ENCODE results near the gene MORF4L1.
A peak's percentile ranks its signal among the peaks of the same experiment; 100 is the strongest.

MORF4L1 gene

GRCh38 chr15:78943692-78944091, 71.0 kb downstream of the MORF4L1 start:
- TF ChIP-seq CTCF (IDR thresholded peaks at IDR 0.05; ENCODE audit: borderline replicate concordance, control extremely low read depth, extremely low read depth, insufficient read depth, missing control alignments) = no peak
- in situ Hi-C loops (cut with MboI; ENCODE audit: low sequenced_read_pairs, unreplicated experiment) = no loop called here

GRCh38 chr15:78944202-78944625, 71.5 kb downstream of the MORF4L1 start:
- in situ Hi-C loops (cut with MboI; ENCODE audit: low sequenced_read_pairs, unreplicated experiment) = no loop called here
- TF ChIP-seq CTCF (IDR thresholded peaks at IDR 0.05; ENCODE audit: borderline replicate concordance, control extremely low read depth, extremely low read depth, insufficient read depth, missing control alignments) = no peak
- peak; percentile 41 for DNase-seq (ENCODE audit: low spot score)

More at GRCh38 chr15:78943692-78944091, 71.0 kb downstream of the MORF4L1 start:
- DNase-seq (ENCODE audit: low spot score) = no peak

GRCh38 chr15:78944669-78945407, 72.1 kb downstream of the MORF4L1 start, which contains the start of gene CTSH:
Gene CTSH (minus strand): TSS chr15:78945046. CDS start chr15:78944981, 65 bp downstream.
- DNase-seq (ENCODE audit: low spot score) = peak; percentile 96
- TF ChIP-seq CTCF (IDR thresholded peaks at IDR 0.05; ENCODE audit: borderline replicate concordance, control extremely low read depth, extremely low read depth, insufficient read depth, missing control alignments) = no peak
- in situ Hi-C loops (cut with MboI; ENCODE audit: low sequenced_read_pairs, unreplicated experiment) = no loop called here

GRCh38 chr15:78946493-78946892, 73.8 kb downstream of the MORF4L1 start:
- no peak for TF ChIP-seq CTCF (IDR thresholded peaks at IDR 0.05; ENCODE audit: borderline replicate concordance, control extremely low read depth, extremely low read depth, insufficient read depth, missing control alignments)
- no peak for DNase-seq (ENCODE audit: low spot score)
- in situ Hi-C loops (cut with MboI; ENCODE audit: low sequenced_read_pairs, unreplicated experiment) = no loop called here

GRCh38 chr15:78947506-78947905, 74.8 kb downstream of the MORF4L1 start:
- in situ Hi-C loops (cut with MboI; ENCODE audit: low sequenced_read_pairs, unreplicated experiment) = no loop called here
- TF ChIP-seq CTCF (IDR thresholded peaks at IDR 0.05; ENCODE audit: borderline replicate concordance, control extremely low read depth, extremely low read depth, insufficient read depth, missing control alignments) = no peak

More at GRCh38 chr15:78947506-78947905, 74.8 kb downstream of the MORF4L1 start:
- DNase-seq (ENCODE audit: low spot score) = no peak
